Mesendoderm (in vitro differentiated cells): Measurements from ENCODE around the gene ABCF1.
A peak's percentile ranks its signal among the peaks of the same experiment; 100 is the strongest.

Experiments used
- DNase-seq: peaks from one replicate; pipeline ENCODE4 v3.0.0; 2013
- H2AK5ac ChIP-seq: 2 replicates; pipeline ENCODE4 v1.6.1; 2013; ENCODE audit warnings: low read length, inconsistent platforms
- H2BK120ac ChIP-seq: 2 replicates; pipeline ENCODE4 v1.6.1; 2013; ENCODE audit warnings: low read depth, mild to moderate bottlenecking, low read length, moderate library complexity, mixed read lengths
- H2BK15ac ChIP-seq: replicated peaks from 2 replicates; pipeline ENCODE4 v1.6.1; 2013; ENCODE audit warnings: low read depth, mild to moderate bottlenecking, moderate library complexity
- H2BK5ac ChIP-seq: 2 replicates; pipeline ENCODE4 v1.6.1; 2013; ENCODE audit warnings: low read length, inconsistent platforms
- H3K18ac ChIP-seq: 2 replicates; pipeline ENCODE4 v1.6.1; 2013; ENCODE audit warnings: mild to moderate bottlenecking, low read length, mixed read lengths
- H3K23ac ChIP-seq: one replicate; pipeline ENCODE4 v1.6.1; 2013; ENCODE audit warnings: low read length
- H3K27ac ChIP-seq: 2 replicates; pipeline ENCODE4 v1.5.1; 2013; ENCODE audit warnings: low read depth, mild to moderate bottlenecking, inconsistent platforms, low read length, moderate library complexity
- H3K27me3 ChIP-seq: 2 replicates; pipeline ENCODE4 v1.6.1; 2013; ENCODE audit warnings: low read length, control low read depth, mild to moderate bottlenecking, inconsistent platforms; ENCODE audit not compliant: insufficient read depth, poor library complexity
- H3K36me3 ChIP-seq: 2 replicates; pipeline ENCODE4 v1.6.1; 2013; ENCODE audit warnings: low read length, inconsistent platforms; ENCODE audit not compliant: control insufficient read depth, insufficient read depth
- H3K4ac ChIP-seq: one replicate; pipeline ENCODE4 v1.6.1; 2013; ENCODE audit warnings: low read depth, mild to moderate bottlenecking, low read length, moderate library complexity
- H3K4me1 ChIP-seq: 2 replicates; pipeline ENCODE4 v1.6.1; 2013; ENCODE audit warnings: low read depth, low read length, inconsistent platforms; ENCODE audit not compliant: control insufficient read depth
- H3K4me2 ChIP-seq: 2 replicates; pipeline ENCODE4 v1.6.1; 2013; ENCODE audit warnings: low read length
- H3K4me3 ChIP-seq: 2 replicates; pipeline ENCODE4 v1.5.1; 2013; ENCODE audit warnings: mild to moderate bottlenecking, low read length
- H3K56ac ChIP-seq: one replicate; pipeline ENCODE4 v1.6.1; 2013; ENCODE audit warnings: low read length
- H3K79me1 ChIP-seq: 2 replicates; pipeline ENCODE4 v1.6.1; 2013; ENCODE audit warnings: low read length, inconsistent platforms
- H3K79me2 ChIP-seq: 2 replicates; pipeline ENCODE4 v1.6.1; 2013; ENCODE audit warnings: mild to moderate bottlenecking, low read length; ENCODE audit not compliant: control insufficient read depth, insufficient read depth
- H3K9ac ChIP-seq: 2 replicates; pipeline ENCODE4 v1.6.1; 2013; ENCODE audit warnings: low read length, inconsistent platforms
- H4K5ac ChIP-seq: one replicate; pipeline ENCODE4 v1.6.1; 2013; ENCODE audit warnings: low read length
- H4K8ac ChIP-seq: one replicate; pipeline ENCODE4 v1.6.1; 2013; ENCODE audit warnings: low read depth, mild to moderate bottlenecking, control low read depth, low read length, moderate library complexity
- WGBS: extraction: QIAGEN DNeasy Blood & Tissue Kit; methylation state at CpG from one replicate; pipeline ENCODE4 v1.1.7; 2013; ENCODE audit warnings: low lambda C conversion rate, missing lambda C conversion rate; ENCODE audit not compliant: insufficient coverage; ENCODE audit errors: extremely low coverage; 5-methylcytosine and 5-hydroxymethylcytosine counted together

The ABCF1 gene

DNA sequence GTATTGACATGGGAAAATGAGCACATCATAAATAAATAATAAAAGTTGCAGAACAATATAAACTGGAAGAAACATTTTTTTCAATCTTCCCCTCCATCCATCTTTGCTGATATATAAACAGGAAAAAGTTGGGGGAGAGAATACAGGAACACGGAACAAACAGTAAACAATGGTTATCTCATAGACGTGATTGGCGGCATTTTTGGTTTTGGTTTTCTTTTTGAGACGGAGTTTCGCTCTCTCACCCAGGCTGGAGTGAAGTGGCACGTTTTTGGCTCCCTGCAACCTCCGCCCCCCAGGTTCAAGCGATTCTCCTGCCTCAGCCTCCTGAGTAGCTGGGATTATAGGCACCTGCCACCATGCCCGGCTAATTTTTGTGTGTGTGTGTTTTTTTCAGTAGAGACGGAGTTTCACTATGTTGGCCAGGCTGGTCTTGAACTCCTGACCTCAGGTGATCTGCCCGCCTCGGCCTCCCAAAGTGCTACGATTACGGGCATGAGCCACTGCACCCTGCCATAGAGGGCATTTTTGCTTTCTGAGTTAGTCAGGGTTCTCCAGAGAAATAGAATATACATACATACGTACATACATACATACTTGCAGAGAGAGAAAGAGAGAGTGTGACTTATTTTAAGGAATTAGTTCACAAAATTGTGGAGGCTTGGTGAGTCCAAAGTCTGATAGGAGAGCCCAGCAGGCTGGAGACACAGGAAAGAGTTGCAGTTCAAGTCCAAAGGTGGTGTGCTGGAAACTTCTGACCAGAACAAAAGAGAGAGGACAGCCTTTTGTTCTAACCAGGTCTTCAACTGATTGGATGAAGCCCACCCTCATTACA lies 37.6 kb upstream of the ABCF1 start:
- H3K27me3 ChIP-seq, result no peaks in the 10 kb centered on the region
- H3K4me2 ChIP-seq, result no peak overlapping the region
- no peak overlapping the region for H2BK120ac ChIP-seq
- H3K79me2 ChIP-seq, result no peaks in the 10 kb centered on the region
- no peaks in the 10 kb centered on the region for H3K79me1 ChIP-seq
- H3K4ac ChIP-seq, result no peak overlapping the region
- H2AK5ac ChIP-seq, result no peak overlapping the region
- H3K27ac ChIP-seq, result no peak overlapping the region
- no peak overlapping the region for H2BK5ac ChIP-seq
- no CpG with 5 or more reads among the region's 15 CpGs for WGBS
- no peak overlapping the region for H2BK15ac ChIP-seq
- H4K5ac ChIP-seq, result no peak overlapping the region
- DNase-seq, result no peak
- H3K36me3 ChIP-seq, result no peaks in the 10 kb centered on the region
- H3K56ac ChIP-seq, result no peak overlapping the region
- H3K4me1 ChIP-seq, result no peaks in the 10 kb centered on the region
- no peak overlapping the region for H3K9ac ChIP-seq
- no peak overlapping the region for H3K4me3 ChIP-seq
- H3K23ac ChIP-seq, result no peak overlapping the region
- no peak overlapping the region for H4K8ac ChIP-seq
- H3K18ac ChIP-seq, result no peak overlapping the region

GRCh38 chr6:30537931-30538330 lies 33.3 kb upstream of the ABCF1 start:
- H3K36me3 ChIP-seq, result no peaks in the 10 kb centered on the region
- H3K4me3 ChIP-seq, result no peak overlapping the region
- H3K79me1 ChIP-seq, result no peaks in the 10 kb centered on the region
- no peaks in the 10 kb centered on the region for H3K79me2 ChIP-seq
- no peak overlapping the region for H4K5ac ChIP-seq
- no peak overlapping the region for H3K27ac ChIP-seq
- H2BK5ac ChIP-seq, result no peak overlapping the region
- H4K8ac ChIP-seq, result no peak overlapping the region
- no peak overlapping the region for H2BK15ac ChIP-seq
- H2AK5ac ChIP-seq, result no peak overlapping the region
- DNase-seq, result no peak
- WGBS, result no CpG with 5 or more reads among the region's 3 CpGs
- no peak overlapping the region for H3K18ac ChIP-seq
- H3K27me3 ChIP-seq, result no peaks in the 10 kb centered on the region
- H3K56ac ChIP-seq, result no peak overlapping the region
- H3K4me1 ChIP-seq, result no peaks in the 10 kb centered on the region
- H2BK120ac ChIP-seq, result no peak overlapping the region
- no peak overlapping the region for H3K4me2 ChIP-seq
- no peak overlapping the region for H3K4ac ChIP-seq
- no peak overlapping the region for H3K9ac ChIP-seq
- no peak overlapping the region for H3K23ac ChIP-seq

GRCh38 chr6:30541515-30542403 lies 29.5 kb upstream of the ABCF1 start:
- Histone ChIP-seq H2BK5ac (no peak overlapping the region), H3K18ac (no peak overlapping the region), H3K23ac (no peak overlapping the region), H3K56ac (peak overlapping the region; percentile 9), H3K79me2 (no peaks in the 10 kb centered on the region), H3K4me2 (peak overlapping the region; percentile 72), H3K79me1 (no peaks in the 10 kb centered on the region), H3K27ac (no peak overlapping the region), H3K36me3 (no peaks in the 10 kb centered on the region), H3K27me3 (no peaks in the 10 kb centered on the region), H2AK5ac (no peak overlapping the region), H4K8ac (no peak overlapping the region), H3K9ac (peak overlapping the region; percentile 51), H2BK120ac (no peak overlapping the region), H3K4ac (no peak overlapping the region), H3K4me3 (peak overlapping the region; percentile 25), H4K5ac (no peak overlapping the region), H3K4me1 (no peaks in the 10 kb centered on the region), H2BK15ac (no peak overlapping the region)
- DNase-seq, result peak; percentile 88
- WGBS, result no CpG with 5 or more reads among the region's 23 CpGs

DNA sequence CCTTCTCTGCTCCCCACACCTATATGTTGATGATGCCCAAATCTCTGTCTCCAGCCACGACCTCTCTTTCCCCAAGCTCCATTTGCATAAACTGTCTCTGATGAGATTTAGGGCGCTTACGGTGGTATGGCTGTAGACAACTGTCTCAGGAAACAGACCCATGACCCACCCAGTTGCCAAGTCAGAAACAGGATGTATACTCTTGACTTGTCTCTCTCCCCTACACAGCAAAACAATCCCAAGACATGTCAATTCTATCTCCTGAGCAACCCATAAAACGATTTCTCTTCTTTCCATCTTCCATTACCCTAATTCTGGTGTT lies 28.9 kb upstream of the ABCF1 start:
- H3K27ac ChIP-seq, result no peak overlapping the region
- no peak overlapping the region for H2AK5ac ChIP-seq
- no peak overlapping the region for H4K8ac ChIP-seq
- H3K4ac ChIP-seq, result no peak overlapping the region
- H3K23ac ChIP-seq, result no peak overlapping the region
- H3K18ac ChIP-seq, result no peak overlapping the region
- no peak overlapping the region for H3K4me3 ChIP-seq
- no peaks in the 10 kb centered on the region for H3K4me1 ChIP-seq
- H3K4me2 ChIP-seq, result no peak overlapping the region
- no peak overlapping the region for H2BK5ac ChIP-seq
- no peak overlapping the region for H3K56ac ChIP-seq
- no peaks in the 10 kb centered on the region for H3K36me3 ChIP-seq
- no peaks in the 10 kb centered on the region for H3K27me3 ChIP-seq
- no peaks in the 10 kb centered on the region for H3K79me1 ChIP-seq
- no CpG with 5 or more reads among the region's 4 CpGs for WGBS
- no peak for DNase-seq
- H2BK120ac ChIP-seq, result no peak overlapping the region
- no peak overlapping the region for H2BK15ac ChIP-seq
- H4K5ac ChIP-seq, result no peak overlapping the region
- no peaks in the 10 kb centered on the region for H3K79me2 ChIP-seq
- no peak overlapping the region for H3K9ac ChIP-seq

DNA sequence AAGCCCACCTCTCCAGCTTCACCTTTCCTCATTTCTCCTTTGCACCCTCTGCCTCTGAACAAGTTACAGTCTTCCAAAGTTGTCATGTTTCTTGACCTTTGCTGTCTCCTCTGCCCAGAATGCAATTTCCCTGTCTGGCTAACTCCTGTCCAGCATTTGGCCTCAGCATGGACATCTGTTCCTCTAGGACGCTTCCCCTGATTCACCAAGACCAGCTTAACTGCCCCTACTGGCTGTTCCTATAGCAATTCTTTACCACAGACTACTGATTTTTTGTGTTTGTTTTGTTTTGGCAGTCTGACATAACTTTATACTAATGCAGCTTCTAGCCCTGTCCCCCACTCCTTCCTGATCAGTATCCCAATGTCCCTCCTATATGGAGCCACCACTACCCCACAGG lies 28.3 kb upstream of the ABCF1 start:
- Histone ChIP-seq H3K79me2 (no peaks in the 10 kb centered on the region), H3K4me2 (no peak overlapping the region), H3K56ac (no peak overlapping the region), H3K4me1 (no peaks in the 10 kb centered on the region), H4K5ac (no peak overlapping the region), H2BK5ac (no peak overlapping the region), H3K27me3 (no peaks in the 10 kb centered on the region), H3K36me3 (no peaks in the 10 kb centered on the region), H4K8ac (no peak overlapping the region), H2BK120ac (no peak overlapping the region), H3K4ac (no peak overlapping the region), H2BK15ac (no peak overlapping the region), H3K9ac (no peak overlapping the region), H3K4me3 (no peak overlapping the region), H3K79me1 (no peaks in the 10 kb centered on the region), H3K18ac (no peak overlapping the region), H3K27ac (no peak overlapping the region), H3K23ac (no peak overlapping the region), H2AK5ac (no peak overlapping the region)
- DNase-seq, result no peak
- WGBS, result no CpG with 5 or more reads among the region's 1 CpG
